CD4-positive, alpha-beta T cell treated with Interleukin-12 subunit alpha and Interleukin-12 subunit beta, for 1 hour (primary cell): ENCODE results near the gene QRFPR.
"Not testable (repeated sequence)": the region's sequence is repeated elsewhere in the genome, so short reads cannot be mapped to it uniquely, and the experiment has no call there.

Source experiments
- DNase-seq: peaks from one replicate; pipeline ENCODE4 v3.0.0-alpha.2; 2020

Gene QRFPR

GRCh38 chr4:121380776-121381462 is at the start of gene QRFPR:
Gene QRFPR, minus strand, starts transcription at chr4:121381018. Its CDS starts 371 bp downstream, at chr4:121380647.
- DNase-seq: no peak

GRCh38 chr4:121428721-121429120 is 47.9 kb upstream of the QRFPR start:
- DNase-seq: no peak

- DNase-seq: no peak
Observed at GRCh38 chr4:121421594-121421993, 40.8 kb upstream of the QRFPR start.

- DNase-seq: no peak
Observed at GRCh38 chr4:121411151-121411744, 30.4 kb upstream of the QRFPR start.

- not testable (repeated sequence) for DNase-seq
Observed at GRCh38 chr4:121408567-121408966, 27.7 kb upstream of the QRFPR start.

- DNase-seq: no peak
Observed at GRCh38 chr4:121400632-121401031, 19.8 kb upstream of the QRFPR start.

GRCh38 chr4:121397941-121398601 is 17.3 kb upstream of the QRFPR start:
- no peak for DNase-seq

GRCh38 chr4:121397434-121397833 is 16.6 kb upstream of the QRFPR start:
- no peak for DNase-seq

GRCh38 chr4:121392426-121393086 is 11.7 kb upstream of the QRFPR start:
- no peak for DNase-seq

- DNase-seq: no peak
Observed at GRCh38 chr4:121390335-121390734, 9.5 kb upstream of the QRFPR start.

- DNase-seq: no peak
Observed at GRCh38 chr4:121379276-121379675, 1.5 kb downstream of the QRFPR start.

- no peak for DNase-seq
Observed at GRCh38 chr4:121377076-121377475, 3.7 kb downstream of the QRFPR start.

GRCh38 chr4:121376556-121376955 is 4.3 kb downstream of the QRFPR start:
- no peak for DNase-seq

- no peak for DNase-seq
Observed at GRCh38 chr4:121376097-121376496, 4.7 kb downstream of the QRFPR start.

- no peak for DNase-seq
Observed at GRCh38 chr4:121375262-121375661, 5.6 kb downstream of the QRFPR start.

GRCh38 chr4:121373841-121374240 is 7.0 kb downstream of the QRFPR start:
- DNase-seq: no peak

GRCh38 chr4:121370729-121371325 is 10.0 kb downstream of the QRFPR start:
- peak; percentile 36 for DNase-seq

- DNase-seq: no peak
Observed at GRCh38 chr4:121360495-121360894, 20.3 kb downstream of the QRFPR start.

GRCh38 chr4:121358473-121358872 is 22.3 kb downstream of the QRFPR start:
- DNase-seq: no peak

- no peak for DNase-seq
Observed at GRCh38 chr4:121353213-121353612, 27.6 kb downstream of the QRFPR start.

- no peak for DNase-seq
Observed at GRCh38 chr4:121344098-121344497, 36.7 kb downstream of the QRFPR start.

GRCh38 chr4:121340247-121340646 is 40.6 kb downstream of the QRFPR start:
- DNase-seq: no peak

- DNase-seq: no peak
Observed at GRCh38 chr4:121339824-121340223, 41.0 kb downstream of the QRFPR start.
